GM12873 (cell line): ENCODE measurements around the gene FREM2.

Source experiments
- CTCF ChIP-seq: IDR thresholded peaks from 2 replicates; pipeline ENCODE4 v1.5.1; 2012; ENCODE audit warnings: low read depth, mild to moderate bottlenecking, moderate library complexity, low read length, control low read depth; ENCODE audit not compliant: insufficient read depth; ENCODE audit errors: missing control alignments

The FREM2 gene

DNA sequence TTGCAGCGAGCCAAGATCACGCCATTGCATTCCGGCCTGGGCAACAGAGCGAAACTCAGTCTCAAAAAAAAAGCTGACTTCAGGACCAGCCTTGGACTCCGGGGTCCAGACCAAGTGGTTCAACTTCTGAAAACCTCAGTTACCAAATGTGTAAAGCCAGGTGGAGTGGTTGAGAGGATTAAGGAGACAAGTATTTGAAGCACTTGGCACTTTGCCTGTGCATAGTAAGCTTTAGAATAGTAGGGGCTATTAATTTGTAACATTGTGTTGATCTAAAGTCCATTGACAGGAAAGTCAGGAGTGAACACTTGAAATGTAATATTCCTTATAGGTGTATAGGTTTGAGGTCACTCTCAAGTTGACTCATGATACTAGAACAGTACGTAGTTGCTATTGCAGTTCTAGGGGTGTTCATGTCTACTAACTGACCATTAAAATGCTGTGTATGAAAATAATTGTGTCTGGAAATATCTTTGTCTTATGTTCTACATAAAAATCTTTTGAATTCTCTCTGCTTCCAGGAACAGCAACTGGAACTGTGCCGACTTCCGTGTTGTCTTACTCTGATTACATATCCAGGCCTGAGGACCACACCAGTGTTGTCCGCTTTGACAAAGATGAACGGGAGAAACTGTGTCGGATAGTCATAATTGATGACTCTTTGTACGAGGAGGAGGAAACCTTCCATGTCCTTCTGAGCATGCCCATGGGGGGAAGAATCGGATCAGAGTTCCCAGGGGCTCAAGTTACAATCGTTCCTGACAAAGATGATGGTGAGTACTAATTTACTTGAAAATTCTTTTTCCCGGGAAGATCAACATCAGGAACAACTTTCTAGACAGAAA lies 97.4 kb downstream of the FREM2 start:
- no peak for TF ChIP-seq CTCF

DNA sequence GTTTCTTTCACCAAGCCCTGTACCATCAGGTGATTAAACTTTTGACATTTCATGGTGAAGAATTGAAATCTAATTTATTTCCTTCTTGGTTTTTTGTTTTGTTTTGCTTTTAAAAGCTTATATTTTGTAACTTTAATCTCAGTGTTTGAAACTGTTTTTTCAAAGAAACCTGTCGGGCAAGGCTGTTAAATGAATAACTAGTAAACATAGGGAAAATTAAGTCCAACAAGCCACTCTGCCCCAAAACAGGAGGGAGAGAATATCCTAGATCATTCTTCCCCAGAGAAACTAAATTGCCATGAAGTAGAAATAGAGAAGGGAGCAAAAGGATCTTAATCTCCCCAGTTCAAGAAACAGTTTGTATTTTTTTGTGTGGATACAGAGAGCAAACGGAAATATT lies 98.2 kb downstream of the FREM2 start:
- TF ChIP-seq CTCF = no peak

DNA sequence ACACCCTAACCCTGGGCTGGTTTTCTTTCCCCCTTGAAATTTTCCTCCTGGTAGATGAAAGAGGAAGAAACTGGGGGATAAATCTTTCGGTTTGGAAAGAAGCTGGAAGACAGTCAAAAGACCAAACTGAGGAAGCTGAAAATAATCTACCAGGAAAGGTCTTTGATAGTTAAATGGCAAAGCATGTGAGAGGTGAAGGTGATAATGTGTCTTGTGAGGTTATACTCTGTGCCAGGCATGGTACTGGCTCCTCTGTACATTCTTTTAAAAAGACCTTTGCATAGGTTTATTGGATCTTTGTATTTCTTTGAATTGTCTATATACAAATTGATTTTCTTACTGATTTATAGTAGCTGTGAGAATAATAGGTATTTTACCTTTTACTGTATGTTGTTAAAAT lies 98.6 kb downstream of the FREM2 start:
- no peak for TF ChIP-seq CTCF

- TF ChIP-seq CTCF = no peak
Measured at GRCh38 chr13:38787550-38787949, 100.7 kb downstream of the FREM2 start.

GRCh38 chr13:38796890-38797289 lies 110.0 kb downstream of the FREM2 start:
- no peak for TF ChIP-seq CTCF

DNA sequence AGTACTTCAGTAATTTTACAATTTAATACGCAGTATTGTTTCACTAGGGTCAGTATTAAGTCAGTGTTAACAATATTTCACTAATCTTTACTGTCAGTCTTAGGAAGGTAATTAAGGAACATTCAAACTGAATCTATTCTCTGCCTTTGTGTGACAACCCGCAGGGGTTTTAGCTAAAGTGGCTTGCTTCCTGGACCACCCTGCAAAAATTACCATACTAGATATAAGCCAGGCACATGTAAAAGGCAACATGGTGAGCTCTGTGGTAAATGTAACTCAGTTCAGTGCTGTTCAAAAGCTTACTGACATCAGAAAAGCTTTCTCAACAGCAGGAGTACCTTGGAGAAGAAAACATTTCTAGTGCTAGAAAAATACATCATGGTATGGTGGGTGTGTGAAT lies 116.7 kb downstream of the FREM2 start:
- TF ChIP-seq CTCF = no peak

- TF ChIP-seq CTCF = no peak
Measured at GRCh38 chr13:38804061-38804460, 117.2 kb downstream of the FREM2 start.
